NCI-H128 (cell line): ENCODE results near the gene PNKD.

Source experiments
- DNase-seq: peaks from one replicate; lab custom pipeline; 2025; ENCODE audit not compliant: unreplicated experiment; lab: John Stamatoyannopoulos, UW

PNKD gene

GRCh38 chr2:218368621-218369153 is 98.4 kb downstream of the PNKD start:
- DNase-seq = no peak

DNA sequence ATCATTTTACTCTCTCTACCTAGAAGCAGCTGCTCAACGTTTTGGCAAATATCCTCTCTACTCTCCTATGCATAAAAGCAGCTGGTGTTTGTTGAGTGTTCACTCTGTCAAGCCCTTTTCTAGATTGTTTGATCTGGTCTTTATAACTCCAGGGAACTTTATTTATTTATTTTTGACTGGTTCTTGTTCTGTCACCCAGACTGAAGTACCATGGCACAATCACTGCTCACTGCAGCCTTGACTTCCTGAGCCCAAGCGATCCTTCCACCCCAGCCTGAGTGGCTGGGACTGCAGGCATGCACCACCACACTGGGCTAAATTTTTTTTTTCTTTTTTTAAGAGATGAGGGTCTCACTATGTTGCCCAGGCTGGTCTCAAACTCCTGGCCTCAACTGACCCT is 99.0 kb downstream of the PNKD start:
- no peak for DNase-seq

DNA sequence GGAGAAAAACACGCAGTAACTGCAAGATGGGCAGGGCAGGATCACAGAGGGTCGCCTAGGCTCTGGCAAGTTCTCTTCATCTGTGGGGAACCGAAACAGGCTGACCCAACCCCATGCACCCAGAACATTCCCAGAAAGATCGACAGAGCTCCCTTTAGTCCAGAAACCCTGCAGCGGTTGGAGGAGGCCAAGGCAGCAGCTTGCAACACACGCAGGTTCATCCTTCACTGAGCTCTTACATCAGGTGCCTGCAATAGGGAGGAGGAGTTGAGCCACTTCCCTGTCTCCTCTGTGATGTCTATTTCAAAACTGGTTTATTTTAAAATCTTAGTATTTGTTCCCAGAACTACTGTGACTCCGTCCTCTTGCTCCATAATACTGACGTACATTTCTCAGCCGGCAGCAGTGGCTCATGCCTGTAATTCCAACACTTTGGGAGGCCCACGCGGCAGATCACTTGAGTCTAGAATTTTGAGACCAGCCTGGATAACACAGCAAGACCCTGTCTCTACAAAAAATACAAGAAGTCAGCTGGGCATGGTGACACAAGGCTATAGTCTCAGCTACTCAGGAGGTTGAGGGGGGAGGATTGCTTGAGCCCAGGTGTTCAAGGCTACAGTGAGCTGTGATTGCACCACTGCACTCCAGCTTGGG is 100.2 kb downstream of the PNKD start:
- DNase-seq = no peak

GRCh38 chr2:218371983-218372350 is 101.6 kb downstream of the PNKD start:
- no peak for DNase-seq

DNA sequence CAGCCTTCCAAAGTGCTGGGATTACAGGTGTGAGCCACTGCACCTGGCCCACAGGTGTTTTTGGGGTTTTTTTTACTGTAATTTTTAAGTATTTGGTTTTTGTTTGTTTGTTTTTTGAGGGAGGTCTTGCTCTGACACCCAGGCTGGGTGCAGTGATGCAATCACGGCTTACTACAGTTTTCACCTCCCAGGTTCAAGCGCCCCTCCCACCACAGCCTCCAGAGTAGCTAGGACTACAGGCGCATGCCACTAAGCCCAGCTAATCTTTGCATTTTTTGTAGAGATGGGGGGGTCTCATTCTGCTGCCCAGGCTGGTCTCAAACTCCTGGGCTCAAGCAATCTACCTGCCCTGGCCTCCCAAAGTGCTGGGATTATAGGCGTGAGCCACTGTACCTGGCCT is 104.5 kb downstream of the PNKD start:
- no peak for DNase-seq

DNA sequence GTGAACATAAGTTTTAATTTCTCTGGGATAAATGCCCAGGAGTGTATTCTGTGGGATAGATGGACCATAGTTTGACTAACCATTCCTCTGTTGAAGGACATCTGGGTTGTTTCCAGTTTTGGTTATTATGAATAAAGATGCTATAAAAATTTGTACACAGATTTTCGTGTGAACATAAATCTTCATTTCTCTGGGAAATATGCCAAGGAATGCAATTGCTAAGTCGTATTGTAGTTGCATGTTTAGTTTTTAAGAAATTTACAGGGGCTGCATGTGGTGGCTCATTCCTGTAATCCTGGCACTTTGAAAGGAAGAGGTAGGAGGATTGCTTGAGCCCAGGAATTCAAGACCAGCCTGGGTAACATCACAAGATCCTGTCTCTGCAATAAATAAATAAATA is 104.9 kb downstream of the PNKD start:
- DNase-seq = no peak

DNA sequence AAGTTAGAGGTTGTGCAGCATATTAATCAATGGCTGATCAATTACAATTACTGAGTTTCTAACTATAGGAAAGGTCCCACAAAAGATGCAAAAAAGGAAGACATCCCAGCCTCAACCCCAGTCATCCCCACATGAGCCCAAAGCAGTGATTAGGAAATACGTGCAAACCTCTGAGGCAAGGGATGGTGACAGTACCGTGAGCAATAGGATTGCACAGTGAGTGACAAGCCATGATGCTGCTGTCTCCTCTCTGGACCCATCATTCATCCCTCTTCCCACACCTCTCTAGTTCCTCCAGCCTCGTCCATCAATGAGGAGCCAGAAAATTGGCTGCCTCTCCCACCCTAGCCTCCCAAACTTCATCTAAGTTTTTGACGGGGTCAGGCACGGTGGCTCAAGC is 107.7 kb downstream of the PNKD start:
- no peak for DNase-seq

GRCh38 chr2:218381916-218382366 is 111.6 kb downstream of the PNKD start, which contains the start of gene SLC11A1:
Gene SLC11A1, plus strand, starts transcription at chr2:218382273. Its CDS starts 96 bp downstream, at chr2:218382369.
- DNase-seq = no peak

DNA sequence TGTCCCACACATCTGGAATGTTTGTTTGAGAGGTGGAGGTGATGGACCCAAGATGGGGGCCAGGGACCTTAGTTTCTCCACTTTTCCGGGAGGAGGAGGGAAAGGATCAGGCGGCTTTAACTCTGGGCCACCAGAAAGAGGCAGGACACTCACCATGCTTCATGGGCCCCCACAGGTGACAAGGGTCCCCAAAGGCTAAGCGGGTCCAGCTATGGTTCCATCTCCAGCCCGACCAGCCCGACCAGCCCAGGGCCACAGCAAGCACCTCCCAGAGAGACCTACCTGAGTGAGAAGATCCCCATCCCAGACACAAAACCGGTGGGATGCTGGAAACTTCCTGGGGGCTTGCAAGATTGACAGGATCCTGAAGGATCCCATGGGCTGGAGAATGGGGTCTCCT is 112.5 kb downstream of the PNKD start:
- no peak for DNase-seq

GRCh38 chr2:218383892-218384519 is 113.7 kb downstream of the PNKD start:
- DNase-seq = no peak

DNA sequence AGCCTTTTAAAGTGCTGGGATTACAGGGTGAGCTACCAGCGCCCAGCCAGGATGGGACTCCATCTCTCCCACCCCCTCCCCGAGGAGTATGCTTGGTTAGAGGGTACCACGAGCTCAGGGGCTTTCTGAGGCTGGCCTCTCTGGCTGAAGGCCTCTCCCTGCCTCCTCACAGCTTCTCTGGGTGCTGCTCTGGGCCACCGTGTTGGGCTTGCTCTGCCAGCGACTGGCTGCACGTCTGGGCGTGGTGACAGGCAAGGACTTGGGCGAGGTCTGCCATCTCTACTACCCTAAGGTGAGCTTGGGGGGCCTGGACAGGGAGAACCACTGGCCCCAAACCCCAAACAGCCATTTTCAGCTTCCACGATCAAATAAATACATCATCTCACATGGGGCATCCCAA is 114.7 kb downstream of the PNKD start:
- DNase-seq = no peak

GRCh38 chr2:218386505-218387368 is 116.4 kb downstream of the PNKD start:
- DNase-seq = no peak

- DNase-seq = no peak
Observed at GRCh38 chr2:218387369-218388194, 117.3 kb downstream of the PNKD start.

DNA sequence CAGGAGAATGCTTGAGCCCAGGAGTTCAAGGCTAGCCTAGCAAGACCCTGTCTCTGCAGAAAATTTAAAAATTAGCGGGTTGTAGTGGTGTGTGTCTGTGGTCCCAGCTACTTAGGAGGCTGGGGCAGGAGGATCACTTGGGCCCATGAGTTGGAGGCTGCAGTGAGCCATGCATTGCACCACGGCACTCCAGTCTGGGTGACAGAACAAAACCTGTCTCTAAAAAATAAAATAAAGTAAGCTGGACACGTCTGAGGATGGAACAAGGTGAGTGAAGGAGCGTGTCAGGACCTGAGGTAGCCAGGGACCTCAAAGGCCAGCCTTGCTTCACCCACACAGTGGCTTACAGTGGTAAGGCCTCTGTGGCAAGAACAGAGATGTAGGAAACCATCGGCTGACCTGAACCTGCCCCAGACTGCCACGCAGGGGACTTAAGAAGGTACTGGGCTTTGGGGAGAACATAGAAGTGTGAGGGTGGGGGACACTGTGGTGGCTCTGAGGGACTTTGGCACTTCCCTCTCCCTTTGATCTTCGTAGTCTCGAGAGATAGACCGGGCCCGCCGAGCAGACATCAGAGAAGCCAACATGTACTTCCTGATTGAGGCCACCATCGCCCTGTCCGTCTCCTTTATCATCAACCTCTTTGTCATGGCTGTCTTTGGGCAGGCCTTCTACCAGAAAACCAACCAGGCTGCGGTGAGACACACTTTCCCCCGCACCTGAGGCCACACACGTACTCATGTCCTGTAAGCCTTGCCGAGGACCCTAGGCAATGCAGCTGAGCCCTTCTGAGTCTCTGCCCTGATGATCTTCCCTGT is 119.2 kb downstream of the PNKD start:
- no peak for DNase-seq

DNA sequence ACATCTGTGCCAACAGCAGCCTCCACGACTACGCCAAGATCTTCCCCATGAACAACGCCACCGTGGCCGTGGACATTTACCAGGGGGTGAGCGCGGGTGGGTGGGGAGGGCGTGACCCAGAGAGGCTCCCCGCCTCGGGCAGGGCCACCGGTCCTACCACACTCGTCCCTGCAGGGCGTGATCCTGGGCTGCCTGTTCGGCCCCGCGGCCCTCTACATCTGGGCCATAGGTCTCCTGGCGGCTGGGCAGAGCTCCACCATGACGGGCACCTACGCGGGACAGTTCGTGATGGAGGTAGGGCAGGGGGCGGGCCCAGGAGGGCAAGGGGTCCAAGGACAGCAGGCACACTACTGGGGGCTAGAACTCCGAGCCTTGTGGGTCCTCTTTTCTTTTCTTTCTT is 120.9 kb downstream of the PNKD start:
- DNase-seq = no peak

DNA sequence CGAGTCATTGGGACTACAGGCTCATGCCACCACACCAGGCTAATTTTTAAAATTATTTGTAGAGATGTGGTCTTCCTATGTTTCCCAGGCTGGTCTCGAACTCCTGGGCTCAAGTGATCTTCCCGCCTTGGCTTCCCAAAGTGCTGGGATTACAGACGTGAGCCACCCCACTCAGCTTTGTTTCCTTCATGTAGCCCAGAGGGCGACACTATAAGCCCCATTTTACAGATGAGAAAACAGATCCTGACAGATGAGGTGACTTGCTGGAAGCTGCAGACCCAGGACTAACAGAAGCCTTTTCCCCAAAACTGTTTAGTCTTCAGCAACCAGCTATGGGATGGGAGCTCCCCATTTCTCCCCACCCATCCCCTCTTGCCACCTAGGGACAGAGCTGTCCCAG is 122.1 kb downstream of the PNKD start:
- DNase-seq = no peak

GRCh38 chr2:218392891-218393462 is 122.7 kb downstream of the PNKD start:
- no peak for DNase-seq

- DNase-seq = no peak
Observed at GRCh38 chr2:218393750-218394290, 123.5 kb downstream of the PNKD start.

DNA sequence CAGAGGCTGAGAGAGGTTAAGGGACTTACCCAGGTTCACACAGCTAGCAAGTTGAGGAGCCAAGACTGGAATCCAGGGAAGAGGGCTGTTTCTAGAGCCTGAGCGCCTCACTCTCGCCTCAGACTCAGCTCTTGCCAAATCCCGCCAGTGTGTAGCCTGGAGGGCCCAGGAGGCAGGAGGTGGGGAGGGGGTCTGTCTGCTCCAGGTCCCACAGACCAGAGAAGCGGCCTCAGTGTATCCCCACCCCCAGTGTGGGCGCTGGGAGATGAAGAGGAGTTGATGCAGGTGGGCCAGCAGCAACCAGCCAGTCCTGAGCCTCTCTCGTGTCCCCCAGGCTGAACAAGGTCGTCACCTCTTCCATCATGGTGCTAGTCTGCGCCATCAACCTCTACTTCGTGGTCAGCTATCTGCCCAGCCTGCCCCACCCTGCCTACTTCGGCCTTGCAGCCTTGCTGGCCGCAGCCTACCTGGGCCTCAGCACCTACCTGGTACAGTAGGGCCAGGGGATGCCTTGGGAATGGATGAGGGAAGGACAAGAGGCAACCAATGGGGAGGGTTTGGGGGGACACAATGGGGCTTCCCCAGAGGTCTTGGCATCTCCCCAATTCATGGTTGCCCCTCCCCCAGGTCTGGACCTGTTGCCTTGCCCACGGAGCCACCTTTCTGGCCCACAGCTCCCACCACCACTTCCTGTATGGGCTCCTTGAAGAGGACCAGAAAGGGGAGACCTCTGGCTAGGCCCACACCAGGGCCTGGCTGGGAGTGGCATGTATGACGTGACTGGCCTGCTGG is 124.2 kb downstream of the PNKD start:
- no peak for DNase-seq
